Measurements from ENCODE around the gene LDLRAD1. TPM values are rescaled to one million over a fixed set of nuclear protein-coding genes. Genes with fewer than 3 reads are reported as not detected.

The LDLRAD1 gene
- total and polyA plus RNA-seq, 9 donors: 0.05 to 49.6 (median 0.48) TPM; not detected in 2

DNA sequence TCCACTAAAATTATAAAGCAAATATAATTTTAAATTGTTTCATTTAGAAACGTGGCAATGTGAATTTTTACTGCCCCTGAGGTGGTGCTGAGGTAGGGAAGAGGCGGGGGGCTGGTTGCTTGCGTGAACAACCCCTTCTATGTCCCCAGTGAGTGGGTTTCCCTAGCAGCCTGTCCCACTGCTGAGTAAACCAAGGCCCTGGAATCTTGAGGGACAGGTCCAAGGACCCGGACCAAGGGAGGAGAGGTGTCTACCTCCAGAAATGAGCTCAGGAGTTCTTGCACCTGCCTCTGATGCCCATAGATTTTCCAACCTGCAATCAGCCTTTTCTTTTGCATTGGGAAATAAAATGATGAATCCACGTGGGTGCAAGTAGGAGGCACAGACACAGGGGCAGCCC lies 649 bp upstream of the LDLRAD1 start:
- 69 to 70% (median 69%) methylated on average over 5 of the region's 5 CpGs for WGBS, 3 donors
- Histone ChIP-seq H3K27ac (no peak overlapping the region), H3K36me3 (no peaks in the 10 kb centered on the region), H3K4me3 (no peak overlapping the region), H3K9me3 (no peaks in the 10 kb centered on the region), H3K4me1 (ENCODE audit: insufficient read depth) (no peaks in the 10 kb centered on the region), H3K27me3 (no peaks in the 10 kb centered on the region)
- TF ChIP-seq POLR2A (IDR thresholded peaks at IDR 0.05) (no peak), EP300 (IDR thresholded peaks at IDR 0.05) (no peak)
- TF ChIP-seq, protein P1, sequence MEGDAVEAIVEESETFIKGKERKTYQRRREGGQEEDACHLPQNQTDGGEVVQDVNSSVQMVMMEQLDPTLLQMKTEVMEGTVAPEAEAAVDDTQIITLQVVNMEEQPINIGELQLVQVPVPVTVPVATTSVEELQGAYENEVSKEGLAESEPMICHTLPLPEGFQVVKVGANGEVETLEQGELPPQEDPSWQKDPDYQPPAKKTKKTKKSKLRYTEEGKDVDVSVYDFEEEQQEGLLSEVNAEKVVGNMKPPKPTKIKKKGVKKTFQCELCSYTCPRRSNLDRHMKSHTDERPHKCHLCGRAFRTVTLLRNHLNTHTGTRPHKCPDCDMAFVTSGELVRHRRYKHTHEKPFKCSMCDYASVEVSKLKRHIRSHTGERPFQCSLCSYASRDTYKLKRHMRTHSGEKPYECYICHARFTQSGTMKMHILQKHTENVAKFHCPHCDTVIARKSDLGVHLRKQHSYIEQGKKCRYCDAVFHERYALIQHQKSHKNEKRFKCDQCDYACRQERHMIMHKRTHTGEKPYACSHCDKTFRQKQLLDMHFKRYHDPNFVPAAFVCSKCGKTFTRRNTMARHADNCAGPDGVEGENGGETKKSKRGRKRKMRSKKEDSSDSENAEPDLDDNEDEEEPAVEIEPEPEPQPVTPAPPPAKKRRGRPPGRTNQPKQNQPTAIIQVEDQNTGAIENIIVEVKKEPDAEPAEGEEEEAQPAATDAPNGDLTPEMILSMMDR (IDR thresholded peaks at IDR 0.05): no peak
- intact Hi-C loops (cut with DNase I): no loop called here
- peak in 1 of 5 donors; percentile 2 for DNase-seq

DNA sequence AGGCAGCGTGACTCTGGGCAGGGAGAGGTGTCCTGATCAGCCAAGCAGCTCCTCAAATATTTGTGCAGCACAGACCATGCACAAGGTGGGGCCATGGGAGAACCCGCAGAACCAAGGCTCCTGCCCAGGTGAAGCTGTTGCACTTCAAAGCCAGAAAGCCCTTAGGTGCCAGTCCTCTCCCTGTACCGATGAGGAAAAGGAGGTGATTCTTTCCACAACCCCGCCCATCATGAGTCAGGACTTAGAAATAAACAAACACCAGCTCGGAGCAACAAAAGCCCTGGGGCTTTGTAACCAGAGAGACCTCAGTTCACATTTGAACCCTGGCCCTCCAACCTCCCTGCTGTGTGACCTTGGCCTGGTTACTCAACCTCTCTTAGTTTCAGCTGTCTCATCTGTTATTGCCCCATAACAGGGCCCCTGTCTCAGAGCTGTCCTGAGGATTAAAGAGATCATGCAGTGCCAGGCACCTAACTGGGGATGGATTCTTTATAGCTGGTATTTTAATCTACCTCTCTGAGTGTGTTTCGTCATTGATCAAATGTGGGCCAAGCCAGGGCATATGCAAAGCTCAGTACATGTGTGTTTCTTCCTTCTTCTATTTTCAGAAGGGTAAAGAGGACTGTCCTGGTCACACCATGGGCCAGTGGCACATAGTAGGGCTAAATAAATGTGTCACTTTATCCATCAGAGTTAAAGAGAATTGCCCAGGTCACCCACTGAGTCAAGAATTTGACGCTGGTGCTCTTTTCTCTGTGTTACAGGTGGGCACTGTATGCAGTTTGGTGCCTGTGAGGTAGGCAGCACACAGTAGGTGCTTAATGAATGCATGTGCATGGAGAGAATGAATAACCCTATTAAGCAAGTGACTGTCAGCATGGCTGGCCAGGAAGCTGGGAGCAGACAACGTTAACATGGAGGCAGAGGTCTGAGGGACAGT lies 1.4 kb downstream of the LDLRAD1 start:
- Histone ChIP-seq H3K27me3 (no peaks in the 10 kb centered on the region), H3K4me3 (no peak overlapping the region), H3K27ac (no peak overlapping the region), H3K36me3 (no peaks in the 10 kb centered on the region), H3K4me1 (ENCODE audit: insufficient read depth) (no peaks in the 10 kb centered on the region), H3K9me3 (no peaks in the 10 kb centered on the region)
- peak in 1 of 5 donors; percentile 3 for DNase-seq
- intact Hi-C loops (cut with DNase I): no loop called here
- TF ChIP-seq, protein P1 (IDR thresholded peaks at IDR 0.05): no peak
- TF ChIP-seq POLR2A (IDR thresholded peaks at IDR 0.05) (no peak), EP300 (IDR thresholded peaks at IDR 0.05) (no peak)
- WGBS, 3 donors: 55 to 61% (median 56%) methylated on average over 8 of the region's 8 CpGs

DNA sequence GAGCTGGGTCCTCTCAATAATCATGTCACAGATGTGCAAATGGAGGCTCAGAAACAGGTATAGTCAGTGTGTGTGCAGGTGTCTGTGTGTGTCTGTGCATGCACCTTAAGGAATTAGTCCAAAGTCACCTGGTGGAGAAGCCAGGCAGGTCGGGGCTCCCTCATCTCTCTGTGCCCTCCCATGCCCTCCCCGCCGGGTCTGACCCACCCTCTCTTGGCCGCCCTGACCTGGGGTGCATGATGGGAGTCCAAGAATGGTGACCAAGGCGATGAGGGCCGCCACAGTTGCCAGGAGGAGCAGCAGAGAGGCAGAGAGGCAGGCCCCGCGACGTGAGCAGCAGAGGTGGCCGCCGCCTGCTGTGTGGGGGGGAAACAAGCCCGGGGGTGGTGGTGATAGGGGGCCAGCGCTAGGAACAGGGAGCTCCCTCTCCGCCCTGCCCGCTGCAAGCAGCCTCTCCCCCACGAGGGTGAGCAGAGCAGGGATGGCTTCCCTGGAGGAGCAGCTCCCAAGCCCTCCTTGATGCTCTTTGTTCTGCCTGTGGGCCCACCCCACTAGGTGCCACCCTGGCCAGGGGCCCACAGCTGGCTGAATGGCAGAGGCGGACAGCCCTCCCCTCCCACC lies 3.9 kb downstream of the LDLRAD1 start:
- intact Hi-C loops (cut with DNase I): no loop called here
- no peak for DNase-seq

DNA sequence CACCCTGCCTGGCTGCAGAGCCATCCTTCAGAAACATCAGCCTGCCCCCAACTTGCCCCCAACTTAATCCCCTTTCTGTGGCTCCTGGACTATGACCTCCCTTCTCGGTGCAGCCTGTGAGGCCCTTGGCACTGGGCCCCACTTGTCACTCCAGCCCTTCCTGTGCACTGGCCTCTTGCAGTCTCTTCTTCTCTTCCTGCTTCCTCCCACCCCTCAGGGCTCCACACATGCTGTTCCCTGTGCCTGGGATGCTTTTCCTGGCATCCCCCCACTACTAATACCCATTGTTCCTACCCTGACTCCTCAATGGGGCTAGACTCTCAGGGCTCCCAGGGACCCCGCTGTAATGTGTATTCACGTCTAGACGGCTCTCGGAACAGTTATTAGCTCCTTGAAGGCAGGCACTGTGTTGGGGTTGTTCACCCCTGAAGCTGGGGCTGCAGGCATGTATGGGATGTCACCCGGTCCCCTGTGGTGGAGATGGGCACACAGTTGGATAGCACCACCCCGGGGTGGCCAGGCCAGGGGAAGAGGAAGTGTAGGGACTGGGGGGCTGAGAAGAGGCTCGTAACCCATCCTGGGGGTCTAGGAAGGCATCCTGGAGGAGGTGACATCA lies 4.5 kb downstream of the LDLRAD1 start:
- Histone ChIP-seq H3K27ac (no peak overlapping the region), H3K9me3 (no peaks in the 10 kb centered on the region), H3K4me1 (ENCODE audit: insufficient read depth) (no peaks in the 10 kb centered on the region), H3K4me3 (no peak overlapping the region), H3K27me3 (no peaks in the 10 kb centered on the region), H3K36me3 (no peaks in the 10 kb centered on the region)
- intact Hi-C loops (cut with DNase I): no loop called here
- TF ChIP-seq, protein P1 (IDR thresholded peaks at IDR 0.05): no peak
- TF ChIP-seq EP300 (IDR thresholded peaks at IDR 0.05): no peak
- TF ChIP-seq POLR2A (IDR thresholded peaks at IDR 0.05): no peak
- 75 to 81% (median 79%) methylated on average over 8 of the region's 8 CpGs for WGBS, 3 donors
- DNase-seq: no peak

More for the DNA sequence above, 3.9 kb downstream of the LDLRAD1 start:
- no peak for TF ChIP-seq EP300 (IDR thresholded peaks at IDR 0.05)
- TF ChIP-seq, protein P1 (IDR thresholded peaks at IDR 0.05): no peak
- TF ChIP-seq POLR2A (IDR thresholded peaks at IDR 0.05): no peak
- Histone ChIP-seq H3K4me1 (ENCODE audit: insufficient read depth) (no peaks in the 10 kb centered on the region), H3K36me3 (no peaks in the 10 kb centered on the region), H3K9me3 (no peaks in the 10 kb centered on the region), H3K27ac (no peak overlapping the region), H3K27me3 (no peaks in the 10 kb centered on the region), H3K4me3 (no peak overlapping the region)
- WGBS, 3 donors: 27 to 34% (median 31%) methylated on average over 17 of the region's 17 CpGs
